SU-DHL-6 (cell line): ENCODE results near the gene DHX15.

Experiments used
- H2AFZ ChIP-seq: fragments of 200-600 bp; sonication (generic); 2 replicates; pipeline ENCODE4 v1.6.1; 2014; ENCODE audit warnings: low read depth, mild to moderate bottlenecking, moderate library complexity, mixed read lengths, antibody characterized with exemption, low read length; ENCODE audit not compliant: severe bottlenecking
- H3F3A ChIP-seq: fragments of 200-600 bp; shearing (Covaris generic); 2 replicates; pipeline ENCODE4 v1.6.0; 2016; ENCODE audit warnings: antibody characterized with exemption, mild to moderate bottlenecking; ENCODE audit not compliant: insufficient read depth
- H3K27ac ChIP-seq: fragments of 200-600 bp; sonication (generic); 2 replicates; pipeline ENCODE4 v1.5.1; 2016; ENCODE audit warnings: low read depth, mild to moderate bottlenecking, low read length, moderate library complexity, mixed read lengths
- H3K27me3 ChIP-seq: fragments of 200-600 bp; sonication (generic), shearing (Covaris generic); 2 replicates; pipeline ENCODE4 v1.6.0; 2014; ENCODE audit warnings: mild to moderate bottlenecking, low read length
- H3K36me3 ChIP-seq: fragments of 200-600 bp; sonication (generic); 2 replicates; pipeline ENCODE4 v1.6.1; 2014; ENCODE audit warnings: mild to moderate bottlenecking, low read length, mixed read lengths
- H3K4me2 ChIP-seq: fragments of 300-600, 200-600 bp; shearing (Covaris generic), sonication (generic); 2 replicates; pipeline ENCODE4 v1.6.0; 2014; ENCODE audit warnings: low read length, low read depth, mild to moderate bottlenecking; ENCODE audit not compliant: poor library complexity, severe bottlenecking
- H3K4me3 ChIP-seq: fragments of 200-600 bp; sonication (generic); 2 replicates; pipeline ENCODE4 v1.5.1; 2014; ENCODE audit warnings: antibody characterized with exemption, low read length, mild to moderate bottlenecking, mixed read lengths; ENCODE audit not compliant: insufficient read depth, poor library complexity, severe bottlenecking
- H3K79me2 ChIP-seq: fragments of 200-600 bp; sonication (generic); 2 replicates; pipeline ENCODE4 v1.6.1; 2014; ENCODE audit warnings: mild to moderate bottlenecking, low read length, moderate library complexity; ENCODE audit not compliant: insufficient read depth
- H3K9ac ChIP-seq: fragments of 200-600 bp; sonication (generic); 2 replicates; pipeline ENCODE4 v1.7.0; 2014; ENCODE audit warnings: mild to moderate bottlenecking, low read length
- H3K9me2 ChIP-seq: fragments of 200-600 bp; sonication (generic); replicated peaks from 2 replicates; pipeline ENCODE4 v1.6.1; 2014; ENCODE audit warnings: low read length; ENCODE audit not compliant: insufficient read depth
- H3K9me3 ChIP-seq: fragments of 200-600 bp; sonication (generic); 2 replicates; pipeline ENCODE4 v1.6.1; 2014; ENCODE audit warnings: low read length, mixed read lengths; ENCODE audit not compliant: insufficient read depth
- H4K20me1 ChIP-seq: fragments of 200-600 bp; sonication (generic); 2 replicates; pipeline ENCODE4 v1.6.1; 2014; ENCODE audit warnings: low read depth, mild to moderate bottlenecking, antibody characterized with exemption, low read length, moderate library complexity, mixed read lengths
- EZH2phosphoT487 ChIP-seq: fragments of 200-600 bp; sonication (generic), shearing (Covaris generic); conservative IDR thresholded peaks from 2 replicates; pipeline ENCODE4 v1.6.1; 2018; ENCODE audit warnings: mild to moderate bottlenecking, antibody characterized with exemption, low read length, moderate library complexity, mixed read lengths
- TF ChIP-seq, protein P1 (sequence below): fragments of 200-600 bp; sonication (generic); IDR thresholded peaks from one replicate; pipeline ENCODE4 v1.5.1; 2017; ENCODE audit warnings: antibody characterized with exemption, mild to moderate bottlenecking, low read length, moderate library complexity; ENCODE audit not compliant: insufficient read depth, poor library complexity, severe bottlenecking

Gene DHX15

DNA sequence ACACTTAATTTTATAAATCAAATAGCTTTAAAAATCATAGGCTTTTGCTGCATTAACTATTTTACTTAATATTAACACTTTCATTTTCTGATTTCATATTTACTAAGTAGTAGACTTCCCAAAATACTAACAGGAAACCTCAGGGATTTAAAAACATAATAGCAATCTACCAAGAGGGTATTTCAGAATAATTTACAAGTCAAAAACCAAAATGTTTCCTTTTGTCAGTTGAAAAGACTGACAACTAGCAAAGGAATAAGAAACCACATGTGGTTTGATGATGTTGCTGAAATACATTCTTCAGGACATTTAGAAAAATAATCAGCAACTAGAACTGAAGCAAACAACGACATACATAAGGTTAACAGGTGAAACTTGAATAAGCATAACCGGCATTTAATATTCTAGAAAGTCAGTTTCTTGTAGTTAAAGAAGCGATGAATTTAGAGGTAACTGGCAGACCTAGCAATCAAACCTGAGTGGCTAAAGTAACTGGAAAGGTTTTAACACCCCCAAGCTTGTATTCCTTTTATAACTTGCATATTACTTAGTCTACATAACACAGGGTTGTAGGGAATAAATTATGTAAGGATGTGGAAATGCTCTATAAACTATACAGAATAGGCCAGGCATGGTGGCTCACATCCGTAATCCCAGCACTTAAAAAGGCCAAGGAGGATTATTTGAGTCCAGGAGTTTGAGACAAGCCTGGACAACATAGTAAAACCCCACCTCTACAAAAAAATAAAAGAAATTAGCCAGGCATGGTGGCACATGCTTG, 40.0 kb downstream of the DHX15 start:
- H3K36me3 ChIP-seq, result peaks cover 84% of the 10 kb centered on the region
- H3K4me2 ChIP-seq, result no peak overlapping the region

DNA sequence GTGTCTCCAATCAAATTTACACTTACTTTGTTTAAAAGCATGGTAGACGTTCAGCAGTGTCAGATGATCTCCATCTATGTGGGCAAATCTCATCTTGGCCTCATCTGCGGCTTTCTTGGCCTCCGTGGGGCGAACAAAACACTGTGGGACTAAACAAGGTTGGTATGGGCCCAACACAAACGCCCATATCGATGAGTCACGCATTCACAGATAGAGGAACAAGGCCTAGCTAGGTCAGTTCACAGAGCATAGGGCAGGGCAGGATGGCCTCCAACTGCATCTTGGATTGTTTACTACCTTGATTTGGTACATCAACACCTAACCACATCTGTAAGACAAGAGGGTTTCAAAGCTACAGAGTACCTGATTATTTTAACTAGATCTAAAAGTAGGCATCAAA, 47.3 kb downstream of the DHX15 start:
- Histone ChIP-seq H3K9ac (no peak overlapping the region), H3K4me3 (no peak overlapping the region), H4K20me1 (peaks cover 82% of the 10 kb centered on the region), H3F3A (no peaks in the 10 kb centered on the region; the same call in 1 of the 2 replicates), H2AFZ (no peak overlapping the region), H3K27ac (no peak overlapping the region), H3K9me2 (no peaks in the 10 kb centered on the region), H3K4me2 (no peak overlapping the region), H3K36me3 (peaks cover 94% of the 10 kb centered on the region), H3K9me3 (no peaks in the 10 kb centered on the region), H3K27me3 (no peaks in the 10 kb centered on the region), H3K79me2 (peaks cover 63% of the 10 kb centered on the region)
- TF ChIP-seq, protein P1, sequence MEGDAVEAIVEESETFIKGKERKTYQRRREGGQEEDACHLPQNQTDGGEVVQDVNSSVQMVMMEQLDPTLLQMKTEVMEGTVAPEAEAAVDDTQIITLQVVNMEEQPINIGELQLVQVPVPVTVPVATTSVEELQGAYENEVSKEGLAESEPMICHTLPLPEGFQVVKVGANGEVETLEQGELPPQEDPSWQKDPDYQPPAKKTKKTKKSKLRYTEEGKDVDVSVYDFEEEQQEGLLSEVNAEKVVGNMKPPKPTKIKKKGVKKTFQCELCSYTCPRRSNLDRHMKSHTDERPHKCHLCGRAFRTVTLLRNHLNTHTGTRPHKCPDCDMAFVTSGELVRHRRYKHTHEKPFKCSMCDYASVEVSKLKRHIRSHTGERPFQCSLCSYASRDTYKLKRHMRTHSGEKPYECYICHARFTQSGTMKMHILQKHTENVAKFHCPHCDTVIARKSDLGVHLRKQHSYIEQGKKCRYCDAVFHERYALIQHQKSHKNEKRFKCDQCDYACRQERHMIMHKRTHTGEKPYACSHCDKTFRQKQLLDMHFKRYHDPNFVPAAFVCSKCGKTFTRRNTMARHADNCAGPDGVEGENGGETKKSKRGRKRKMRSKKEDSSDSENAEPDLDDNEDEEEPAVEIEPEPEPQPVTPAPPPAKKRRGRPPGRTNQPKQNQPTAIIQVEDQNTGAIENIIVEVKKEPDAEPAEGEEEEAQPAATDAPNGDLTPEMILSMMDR, result no peak
- no peak for TF ChIP-seq EZH2phosphoT487

More for the DNA sequence above, 40.0 kb downstream of the DHX15 start:
- H3F3A ChIP-seq, result peaks cover 11% of the 10 kb centered on the region; the same call in 1 of the 2 replicates
- TF ChIP-seq, protein P1, result no peak
- TF ChIP-seq EZH2phosphoT487, result no peak
- no peaks in the 10 kb centered on the region for H3K9me2 ChIP-seq
- no peaks in the 10 kb centered on the region for H3K27me3 ChIP-seq
- no peaks in the 10 kb centered on the region for H3K9me3 ChIP-seq
- H3K4me3 ChIP-seq, result no peak overlapping the region
- H2AFZ ChIP-seq, result no peak overlapping the region
- H4K20me1 ChIP-seq, result peaks cover 80% of the 10 kb centered on the region
- H3K27ac ChIP-seq, result no peak overlapping the region
- peaks cover 96% of the 10 kb centered on the region for H3K79me2 ChIP-seq
- H3K9ac ChIP-seq, result no peak overlapping the region

DNA sequence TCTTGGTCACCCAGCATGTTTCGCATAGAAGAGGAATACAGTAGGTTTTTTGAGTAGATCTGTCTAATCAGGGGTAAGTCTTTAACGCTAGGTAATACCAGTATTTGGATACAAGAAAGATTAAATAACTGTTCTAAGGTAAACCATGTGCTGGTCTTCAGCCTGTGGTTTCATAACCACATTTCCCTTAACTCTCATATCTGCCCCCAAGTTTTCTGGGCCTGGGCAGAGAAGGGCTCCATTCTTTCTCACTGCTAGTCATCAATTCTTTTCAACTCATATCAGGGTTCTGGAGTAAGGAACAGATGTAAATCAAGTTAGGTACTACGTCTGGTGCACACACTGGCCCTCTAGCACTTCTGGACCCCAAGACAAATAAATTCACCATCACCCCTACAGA, 49.0 kb downstream of the DHX15 start:
- H3K9me2 ChIP-seq, result no peaks in the 10 kb centered on the region
- H3F3A ChIP-seq, result no peaks in the 10 kb centered on the region; the same call in 1 of the 2 replicates
- H3K9ac ChIP-seq, result no peak overlapping the region
- peaks cover 86% of the 10 kb centered on the region for H3K36me3 ChIP-seq
- TF ChIP-seq EZH2phosphoT487, result no peak
- no peak overlapping the region for H3K27ac ChIP-seq
- no peak overlapping the region for H3K4me2 ChIP-seq
- H2AFZ ChIP-seq, result no peak overlapping the region
- H3K27me3 ChIP-seq, result no peaks in the 10 kb centered on the region
- peaks cover 74% of the 10 kb centered on the region for H4K20me1 ChIP-seq
- H3K79me2 ChIP-seq, result peaks cover 47% of the 10 kb centered on the region
- H3K4me3 ChIP-seq, result no peak overlapping the region
- no peaks in the 10 kb centered on the region for H3K9me3 ChIP-seq

DNA sequence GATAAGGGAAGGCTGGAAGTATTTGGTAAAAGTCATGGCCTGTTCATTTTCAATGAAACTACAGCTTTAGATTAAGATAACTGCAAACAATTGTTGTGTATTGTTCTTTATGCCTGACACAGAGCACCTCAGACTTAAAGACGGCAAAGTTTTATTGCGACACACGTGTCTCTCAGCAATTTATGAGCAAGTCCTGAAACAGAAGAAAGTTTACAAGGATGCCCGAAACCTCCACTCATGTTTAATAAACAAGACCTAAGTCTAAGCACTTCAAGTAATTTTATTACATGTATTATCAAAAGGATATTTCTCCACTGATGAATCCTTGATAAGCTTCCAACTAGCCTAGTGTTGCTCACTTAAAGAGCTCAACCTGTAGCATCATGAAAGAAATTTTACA, 51.0 kb downstream of the DHX15 start:
- H4K20me1 ChIP-seq, result peaks cover 59% of the 10 kb centered on the region
- H3K9ac ChIP-seq, result no peak overlapping the region

More for the DNA sequence above, 51.0 kb downstream of the DHX15 start:
- no peak overlapping the region for H3K4me2 ChIP-seq
- H3K9me2 ChIP-seq, result no peaks in the 10 kb centered on the region
- peaks cover 81% of the 10 kb centered on the region for H3K36me3 ChIP-seq
- no peaks in the 10 kb centered on the region for H3K9me3 ChIP-seq
- TF ChIP-seq EZH2phosphoT487, result no peak
- TF ChIP-seq, protein P1, result no peak
- no peak overlapping the region for H3K4me3 ChIP-seq
- no peaks in the 10 kb centered on the region for H3K27me3 ChIP-seq
- peaks cover 34% of the 10 kb centered on the region for H3K79me2 ChIP-seq
- no peaks in the 10 kb centered on the region; the same call in 1 of the 2 replicates for H3F3A ChIP-seq
- H2AFZ ChIP-seq, result no peak overlapping the region
- no peak overlapping the region for H3K27ac ChIP-seq
